ENCODE data around the gene MAPKAPK5.
"Not testable (repeated sequence)": the region's sequence is repeated elsewhere in the genome, so short reads cannot be mapped to it uniquely, and the experiment has no call there.

Gene MAPKAPK5, protein sequence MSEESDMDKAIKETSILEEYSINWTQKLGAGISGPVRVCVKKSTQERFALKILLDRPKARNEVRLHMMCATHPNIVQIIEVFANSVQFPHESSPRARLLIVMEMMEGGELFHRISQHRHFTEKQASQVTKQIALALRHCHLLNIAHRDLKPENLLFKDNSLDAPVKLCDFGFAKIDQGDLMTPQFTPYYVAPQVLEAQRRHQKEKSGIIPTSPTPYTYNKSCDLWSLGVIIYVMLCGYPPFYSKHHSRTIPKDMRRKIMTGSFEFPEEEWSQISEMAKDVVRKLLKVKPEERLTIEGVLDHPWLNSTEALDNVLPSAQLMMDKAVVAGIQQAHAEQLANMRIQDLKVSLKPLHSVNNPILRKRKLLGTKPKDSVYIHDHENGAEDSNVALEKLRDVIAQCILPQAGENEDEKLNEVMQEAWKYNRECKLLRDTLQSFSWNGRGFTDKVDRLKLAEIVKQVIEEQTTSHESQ

DNA sequence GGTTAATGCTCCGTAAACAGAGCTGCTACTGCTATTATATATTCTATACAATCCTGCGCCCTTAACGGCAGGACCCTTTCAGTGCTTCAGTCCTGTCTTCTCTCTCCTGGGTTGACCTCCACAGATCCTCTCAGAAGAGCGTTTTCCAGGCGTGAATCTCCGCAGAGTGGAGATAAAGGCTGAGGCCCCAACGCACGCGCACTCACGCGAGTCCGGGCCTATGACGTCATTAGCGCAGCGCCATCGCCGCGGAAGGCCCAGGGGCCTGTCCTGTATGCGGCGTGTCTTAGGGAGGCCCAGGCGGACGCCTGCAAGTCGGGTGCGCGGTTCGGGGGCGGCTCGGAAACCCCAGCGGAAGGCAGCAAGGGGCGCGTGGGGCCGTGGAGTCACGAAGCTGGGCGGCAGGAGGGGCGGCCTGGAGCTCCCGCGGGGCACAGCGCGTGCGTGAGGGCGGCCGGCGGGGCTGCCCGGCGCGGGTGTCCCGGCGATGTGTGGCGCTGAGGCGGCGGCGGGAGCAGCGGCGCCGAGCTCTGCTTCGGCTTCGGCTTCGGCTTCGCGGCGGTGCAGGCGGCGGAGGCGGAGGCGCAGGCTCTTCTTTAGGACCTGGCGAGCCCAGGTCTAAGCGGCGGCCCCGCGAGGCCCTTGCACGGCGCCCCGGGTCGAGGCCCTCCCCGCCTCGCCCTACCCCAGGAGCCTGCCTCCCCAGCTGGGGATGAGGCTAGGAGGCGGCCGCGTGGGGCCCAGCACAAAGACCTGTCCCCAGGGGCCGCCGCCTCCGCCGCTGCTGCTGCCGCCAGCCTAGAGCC is at the start of gene MAPKAPK5:
MAPKAPK5 (plus strand) TSS at position 479 of the 806 bp plus-strand sequence. CDS start 506 bp downstream, outside the sequence.
- DNase-seq = peak; percentile 89

DNA sequence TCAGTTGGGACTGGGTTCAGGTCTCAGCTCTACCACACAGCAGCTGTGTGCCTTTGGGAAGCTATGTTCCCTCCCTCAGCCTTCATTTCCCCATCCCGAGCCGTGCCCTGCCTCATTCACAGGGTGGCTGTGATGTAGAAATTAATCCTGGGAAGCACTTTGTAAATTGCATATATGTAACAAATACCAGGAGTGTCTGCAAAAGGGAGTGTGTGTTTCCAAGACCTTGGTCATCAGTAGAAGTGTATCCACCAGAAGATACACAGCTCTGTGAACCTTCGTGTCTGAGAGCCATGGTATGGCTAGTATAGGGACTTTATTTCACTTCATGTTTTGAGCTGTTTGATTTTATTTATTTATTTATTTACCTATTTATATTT is 49.2 kb upstream of the MAPKAPK5 start:
- DNase-seq = no peak

DNA sequence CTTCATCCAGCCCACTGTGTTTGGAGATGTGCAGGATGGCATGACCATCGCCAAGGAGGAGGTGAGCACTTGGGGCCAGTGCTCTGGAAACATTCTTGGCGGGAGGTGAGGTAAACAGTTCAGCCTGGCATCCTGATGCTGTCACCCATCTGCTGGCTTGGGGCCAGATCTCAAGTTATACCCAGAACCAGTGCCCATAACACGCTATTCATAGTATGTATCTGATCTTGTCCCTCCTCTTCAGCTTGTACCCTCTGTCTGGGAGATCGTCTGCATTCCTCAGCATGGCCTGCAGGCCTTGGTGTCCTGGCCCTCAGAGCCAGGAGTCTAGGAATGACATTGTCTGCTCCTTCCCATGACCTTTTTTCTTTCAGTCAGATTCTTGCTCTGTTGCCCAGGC is 43.8 kb upstream of the MAPKAPK5 start:
- DNase-seq = no peak

DNA sequence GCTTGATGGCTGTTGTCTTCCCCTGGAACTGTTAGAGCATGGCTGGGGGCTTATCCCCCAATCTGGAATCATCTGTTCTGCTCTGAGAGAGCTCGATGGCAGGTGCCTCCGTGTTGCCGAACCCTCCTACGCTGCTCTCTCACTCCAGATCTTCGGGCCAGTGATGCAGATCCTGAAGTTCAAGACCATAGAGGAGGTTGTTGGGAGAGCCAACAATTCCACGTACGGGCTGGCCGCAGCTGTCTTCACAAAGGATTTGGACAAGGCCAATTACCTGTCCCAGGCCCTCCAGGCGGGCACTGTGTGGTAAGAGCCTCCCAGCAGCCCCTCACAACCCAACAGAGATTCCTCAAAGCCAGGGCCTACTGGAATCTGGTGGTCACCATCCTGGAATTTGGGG is 42.3 kb upstream of the MAPKAPK5 start:
- DNase-seq = no peak

DNA sequence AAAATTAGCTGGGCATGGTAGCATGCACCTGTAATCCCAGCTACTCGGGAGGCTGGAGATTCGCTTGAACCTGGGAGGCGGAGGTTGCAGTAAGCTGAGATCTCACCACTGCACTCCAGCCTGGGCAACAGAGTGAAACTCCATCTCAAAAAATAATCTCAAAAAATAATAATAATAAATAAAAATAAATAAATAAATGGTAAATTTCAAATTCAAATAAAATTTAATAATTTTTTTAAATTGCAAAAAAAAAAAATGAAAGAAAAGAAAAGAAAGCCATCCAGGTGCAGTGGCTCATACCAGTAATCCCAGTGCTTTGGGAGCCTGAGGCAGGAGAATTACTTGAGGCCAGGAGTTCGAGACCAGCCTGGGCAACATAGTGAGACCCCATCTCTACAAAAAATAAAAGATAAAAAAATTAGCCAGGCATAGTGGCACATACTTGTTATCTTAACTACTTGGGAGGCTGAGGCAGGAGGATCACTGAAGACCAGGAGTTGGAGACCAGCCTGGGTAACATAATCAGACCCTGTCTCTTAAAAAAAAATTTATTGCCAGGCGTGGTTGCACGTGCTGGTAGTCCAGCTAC is 38.9 kb upstream of the MAPKAPK5 start:
- no peak for DNase-seq

DNA sequence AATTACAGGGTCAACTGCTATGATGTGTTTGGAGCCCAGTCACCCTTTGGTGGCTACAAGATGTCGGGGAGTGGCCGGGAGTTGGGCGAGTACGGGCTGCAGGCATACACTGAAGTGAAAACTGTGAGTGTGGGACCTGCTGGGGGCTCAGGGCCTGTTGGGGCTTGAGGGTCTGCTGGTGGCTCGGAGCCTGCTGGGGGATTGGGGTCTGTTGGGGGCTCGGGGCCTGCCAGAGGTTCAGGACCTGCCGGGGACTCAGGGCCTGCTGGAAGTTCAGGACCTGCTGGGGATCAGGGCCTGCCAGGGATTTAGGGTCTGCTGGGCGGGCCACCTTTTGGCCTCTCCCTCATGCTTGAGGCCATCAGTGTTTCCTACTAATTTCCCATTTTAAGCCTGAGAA is 38.2 kb upstream of the MAPKAPK5 start:
- DNase-seq = no peak

DNA sequence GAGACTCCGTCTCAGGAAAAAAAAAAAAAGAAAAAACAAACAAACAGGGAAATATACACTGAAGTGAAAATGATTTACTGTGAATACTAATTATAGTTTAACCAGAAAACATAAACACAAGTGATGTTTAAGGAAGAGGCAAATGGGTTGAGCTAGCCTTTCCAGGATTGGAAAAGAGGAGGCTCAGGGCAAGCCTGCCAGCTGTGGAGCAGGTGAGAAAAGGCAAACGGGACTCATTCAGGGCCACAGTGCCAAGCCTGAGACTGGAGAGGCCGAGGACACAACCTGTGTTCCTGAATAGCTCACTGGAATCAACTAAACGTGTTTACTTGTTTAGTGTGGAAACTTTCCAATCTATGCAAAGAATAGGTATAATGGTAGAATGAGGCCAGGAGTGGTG is 35.7 kb upstream of the MAPKAPK5 start:
- DNase-seq = no peak

DNA sequence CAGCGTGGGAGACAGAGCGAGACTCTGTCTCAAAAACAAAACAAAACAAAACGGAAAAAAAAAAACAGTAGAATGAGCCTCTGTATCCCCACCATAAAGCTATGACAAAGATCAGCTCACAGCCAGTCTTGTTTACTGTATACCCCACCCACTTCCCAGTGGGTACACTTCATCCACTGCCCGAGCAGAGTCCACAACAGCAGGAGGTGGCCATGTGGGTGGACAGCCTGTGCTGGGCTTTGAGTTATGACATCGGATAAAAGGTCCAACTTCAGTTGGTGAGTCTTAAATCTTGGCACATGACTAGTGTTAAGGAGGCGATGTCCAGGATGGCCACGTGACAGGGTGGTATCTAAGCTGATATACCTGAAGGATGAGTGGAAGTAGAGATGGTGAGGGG is 34.8 kb upstream of the MAPKAPK5 start:
- DNase-seq = no peak

DNA sequence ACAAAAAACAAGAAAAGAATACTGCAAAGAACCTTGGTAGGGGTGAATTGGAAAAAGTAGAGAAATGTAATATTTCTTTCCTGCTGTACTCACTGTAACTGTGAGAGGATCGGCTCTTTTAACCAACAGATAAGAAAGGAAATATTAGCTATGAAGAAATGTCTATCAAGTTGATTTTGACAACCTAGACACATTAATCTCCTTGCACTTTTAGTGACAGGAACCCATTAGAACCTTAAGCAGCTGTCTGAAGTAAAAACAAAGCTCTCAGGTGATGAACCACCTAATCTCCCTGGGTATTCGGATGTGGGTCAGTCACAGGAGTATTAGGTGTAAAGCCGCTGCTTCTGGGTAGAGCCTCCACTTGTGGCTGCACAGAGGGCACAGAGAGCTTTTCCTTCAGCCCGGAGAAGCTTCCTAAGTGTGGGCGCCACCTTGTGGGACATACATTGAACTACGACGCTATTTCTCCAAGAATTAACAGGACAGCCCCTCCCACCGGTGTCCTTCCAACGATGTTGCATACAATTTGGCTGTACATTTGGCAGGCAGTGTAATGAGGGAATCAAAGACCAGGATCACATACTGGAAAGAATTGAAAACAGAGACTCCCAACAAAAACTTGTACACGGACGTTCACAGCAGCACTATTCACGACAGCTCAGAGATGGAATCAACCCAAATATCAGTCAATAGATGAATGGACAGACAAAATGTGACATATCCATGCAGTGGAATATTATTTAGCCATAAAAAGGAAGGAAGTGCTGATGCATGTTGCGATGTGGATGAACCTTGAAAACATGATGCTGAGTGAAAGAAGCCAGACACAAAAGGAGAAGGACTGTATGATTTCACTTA is 28.9 kb upstream of the MAPKAPK5 start:
- DNase-seq = peak; percentile 74

DNA sequence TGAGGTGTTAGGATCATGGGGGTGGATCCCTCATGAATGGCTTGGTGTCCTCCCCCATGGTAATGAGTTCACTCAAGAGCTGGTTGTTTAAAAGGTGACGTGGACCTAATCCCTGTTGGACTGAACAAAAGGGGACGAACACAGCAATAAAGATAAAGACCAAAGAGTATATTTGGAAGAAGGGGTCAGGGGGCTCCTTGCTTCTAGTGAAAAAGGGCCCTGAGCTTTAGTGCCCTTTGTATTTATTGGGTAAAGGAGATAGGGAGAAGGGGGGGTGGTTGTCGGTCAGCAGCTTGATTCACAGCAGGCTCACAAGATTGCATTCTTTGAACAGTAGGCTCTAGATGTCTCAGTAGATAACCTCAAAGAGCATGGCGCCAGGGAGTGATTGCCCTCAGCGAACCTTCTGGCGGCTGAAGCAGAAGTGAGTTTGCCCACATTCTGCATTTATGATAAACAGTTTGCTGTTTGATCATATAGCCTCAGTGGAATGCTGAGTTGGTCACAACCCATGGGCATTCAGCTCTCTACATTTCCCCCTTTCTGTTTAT is 25.9 kb upstream of the MAPKAPK5 start:
- no peak for DNase-seq

DNA sequence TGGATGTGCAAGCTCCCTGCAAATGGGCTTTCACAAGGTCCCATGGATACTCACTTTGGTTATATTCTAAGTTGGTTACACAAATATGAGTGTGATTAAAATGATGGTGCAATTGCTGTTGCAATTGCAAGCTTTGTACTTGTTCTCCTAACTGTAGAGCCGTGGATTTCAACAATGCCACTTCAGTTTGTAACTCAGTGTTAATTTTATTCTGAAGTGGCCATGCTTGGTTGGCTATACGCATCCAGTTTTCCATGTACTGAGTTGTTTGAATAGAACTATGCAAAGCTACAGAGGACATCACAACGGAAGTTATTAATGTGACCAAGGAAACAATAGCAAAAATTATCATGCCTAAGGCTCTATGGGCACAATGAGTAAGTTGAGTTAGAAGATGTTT is 25.1 kb upstream of the MAPKAPK5 start:
- not testable (repeated sequence) for DNase-seq

DNA sequence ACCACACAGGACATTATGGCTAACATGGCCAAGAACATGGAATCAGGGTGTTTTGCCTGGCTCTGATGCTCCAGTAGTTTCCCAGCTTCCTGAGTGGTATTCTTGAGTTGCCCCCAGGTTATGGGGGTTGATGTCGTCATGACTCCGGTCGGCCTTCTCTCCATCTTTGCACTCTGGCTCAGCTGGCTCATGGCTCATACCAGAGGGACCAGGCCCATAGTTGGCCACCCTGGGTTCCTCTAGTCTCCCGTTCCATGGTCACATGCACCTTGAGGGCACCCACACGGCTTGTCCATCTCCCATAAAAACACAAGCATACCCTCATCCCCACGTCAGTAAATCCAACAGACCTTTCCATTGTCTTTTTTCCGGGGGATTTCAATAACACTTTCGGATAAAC is 23.7 kb upstream of the MAPKAPK5 start:
- no peak for DNase-seq

DNA sequence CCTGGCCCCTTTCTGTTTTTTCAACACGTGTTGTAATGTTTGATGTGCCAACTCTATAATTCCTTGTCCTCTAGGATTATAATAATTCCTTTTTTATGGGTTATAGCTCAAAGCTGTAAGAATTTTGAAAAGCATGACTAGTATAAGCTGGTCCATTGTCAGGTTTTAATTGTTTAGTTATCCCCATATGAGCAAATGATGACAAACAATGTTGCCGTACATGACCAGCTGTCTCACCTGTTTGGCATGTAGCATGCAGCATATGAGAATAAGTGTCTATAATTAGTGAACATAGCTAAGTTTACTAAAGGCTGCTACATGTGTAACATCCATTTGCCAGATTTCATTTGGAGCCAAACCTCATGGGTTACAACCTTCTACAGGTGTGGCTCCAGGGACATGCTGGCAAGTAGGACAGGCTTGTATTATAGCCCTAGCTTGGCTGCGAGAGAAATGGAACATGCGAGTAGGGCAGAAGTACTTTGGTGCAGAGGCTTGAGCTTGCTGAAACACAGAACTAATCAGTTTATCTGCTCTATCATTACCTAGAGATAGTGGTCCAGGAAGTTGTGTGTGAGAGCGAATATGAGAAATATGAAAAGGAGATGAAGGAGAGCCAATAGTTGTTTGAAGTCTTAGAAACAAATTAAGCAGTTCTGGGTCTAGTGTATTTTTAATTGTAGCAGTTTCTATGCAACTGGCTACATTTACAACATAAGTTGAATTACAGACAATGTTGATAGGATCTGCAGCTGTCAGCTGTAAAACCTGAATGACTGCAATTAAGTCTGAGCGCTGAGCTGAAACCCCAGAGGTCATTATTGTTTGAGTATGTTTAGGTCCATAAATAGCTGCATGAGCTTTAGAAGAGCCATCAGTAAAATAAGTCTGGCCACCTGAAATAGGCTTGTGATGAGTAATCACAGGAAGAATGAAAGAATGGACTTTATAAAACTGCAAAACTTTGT is 22.6 kb upstream of the MAPKAPK5 start:
- no peak for DNase-seq

DNA sequence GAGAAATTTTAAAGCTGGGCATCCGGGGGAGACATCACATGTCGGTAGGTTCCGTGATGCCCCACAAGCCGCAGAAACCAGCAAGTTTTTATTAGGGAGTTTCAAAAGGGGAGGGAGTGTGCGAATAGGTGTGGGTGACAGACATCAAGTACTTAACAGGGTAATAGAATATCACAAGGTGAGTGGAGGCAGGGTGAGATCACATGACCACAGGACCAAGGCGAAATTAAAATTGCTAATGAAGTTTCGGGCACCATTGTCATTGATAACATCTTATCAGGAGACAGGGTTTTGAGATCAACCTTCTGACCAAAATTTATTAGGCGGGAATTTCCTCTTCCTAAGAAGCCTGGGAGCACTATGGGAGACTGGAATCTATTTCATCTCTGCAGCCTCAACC is 21.2 kb upstream of the MAPKAPK5 start:
- not testable (repeated sequence) for DNase-seq

DNA sequence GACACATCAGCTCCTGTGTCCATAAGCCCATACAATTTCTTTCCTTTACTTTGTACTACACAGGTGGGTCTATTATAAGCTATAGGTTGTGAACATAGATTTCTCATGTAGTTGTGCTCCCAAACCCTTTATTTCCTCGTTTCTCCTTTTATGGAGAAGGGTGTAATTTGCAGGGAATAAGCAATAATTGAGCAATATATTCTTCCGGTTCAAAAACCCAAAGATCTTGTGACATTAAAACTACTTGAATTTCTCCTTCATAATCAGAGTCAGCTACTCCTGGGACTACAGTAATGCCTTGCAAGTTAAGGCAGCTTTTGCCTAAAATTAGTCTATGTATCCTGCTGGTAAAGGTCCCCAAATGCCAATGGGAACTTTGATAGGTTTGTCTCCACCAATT is 19.1 kb upstream of the MAPKAPK5 start:
- no peak for DNase-seq

DNA sequence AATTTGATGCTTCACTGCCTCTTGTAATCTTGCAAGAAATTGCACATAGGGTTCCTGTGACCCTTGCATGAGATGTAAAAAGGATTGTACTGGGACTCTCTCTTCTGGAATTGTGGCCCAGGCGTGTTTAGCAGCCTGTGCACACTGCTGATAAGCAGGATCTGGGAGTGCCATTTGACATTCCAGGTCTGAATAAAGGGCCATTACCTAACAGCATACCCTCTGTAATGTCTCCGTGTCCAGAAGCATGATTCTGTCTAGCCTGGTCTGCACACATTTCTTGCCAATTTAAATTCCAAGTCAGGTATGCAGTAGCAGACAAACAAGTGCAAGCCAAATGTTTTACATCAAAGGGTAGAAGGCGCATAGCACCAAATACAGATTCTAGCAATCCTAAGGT is 18.1 kb upstream of the MAPKAPK5 start:
- DNase-seq = no peak

DNA sequence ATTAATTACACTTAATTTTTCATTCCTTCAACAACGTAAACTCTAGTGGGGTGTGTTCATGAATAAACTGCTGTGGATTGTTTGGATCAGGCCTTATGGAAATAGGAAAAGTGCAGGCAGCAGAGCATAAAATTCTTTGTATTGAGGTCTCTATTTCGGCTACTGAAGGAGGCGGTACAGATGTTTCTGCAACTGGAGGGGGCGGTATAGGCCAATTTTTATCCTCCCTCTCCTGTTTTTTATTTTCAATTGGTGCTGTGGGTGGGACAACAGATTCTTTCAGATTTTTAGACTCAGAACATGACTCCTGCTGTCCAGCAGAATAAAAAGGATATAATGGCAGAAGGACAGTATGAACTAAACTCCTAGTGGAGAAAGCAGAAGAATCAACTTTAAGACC is 17.7 kb upstream of the MAPKAPK5 start:
- DNase-seq = not testable (repeated sequence)

DNA sequence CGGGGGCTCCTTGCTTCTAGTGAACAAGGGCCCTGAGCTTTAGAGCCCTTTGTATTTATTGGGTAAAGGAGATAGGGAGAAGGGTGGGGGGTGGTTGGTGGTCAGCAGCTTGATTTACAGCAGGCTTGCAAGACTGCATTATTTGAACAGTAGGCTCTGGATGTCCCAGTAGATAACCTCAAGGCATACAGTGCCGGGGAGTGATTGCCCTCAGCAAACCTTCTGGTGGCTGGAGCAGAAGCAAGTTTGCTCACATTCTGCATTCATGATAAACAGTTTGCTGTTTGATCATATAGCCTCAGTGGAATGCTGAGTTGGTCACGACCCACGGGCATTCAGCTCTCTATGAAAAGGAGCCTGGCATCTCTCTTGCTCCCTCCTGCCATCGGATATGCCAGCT is 16.5 kb upstream of the MAPKAPK5 start:
- no peak for DNase-seq

DNA sequence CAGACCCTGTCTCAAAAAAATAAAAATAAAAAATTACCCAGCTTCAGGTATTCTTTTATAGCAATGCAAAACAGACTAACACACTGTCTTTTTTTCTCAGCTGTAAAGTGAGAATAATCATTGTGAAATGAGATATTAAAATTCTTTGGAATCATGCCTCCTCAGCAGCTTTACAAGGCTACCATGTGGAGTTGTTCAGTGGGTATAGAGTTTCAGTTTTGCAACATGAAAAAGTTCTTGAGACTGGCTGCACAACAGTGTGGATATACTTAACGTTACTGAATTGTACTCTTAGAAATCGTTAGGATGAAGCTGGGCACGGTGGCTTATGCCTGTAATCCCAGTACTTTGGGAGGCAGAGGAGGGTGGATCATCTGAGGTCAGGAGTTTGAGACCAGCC is 15.7 kb upstream of the MAPKAPK5 start:
- no peak for DNase-seq

DNA sequence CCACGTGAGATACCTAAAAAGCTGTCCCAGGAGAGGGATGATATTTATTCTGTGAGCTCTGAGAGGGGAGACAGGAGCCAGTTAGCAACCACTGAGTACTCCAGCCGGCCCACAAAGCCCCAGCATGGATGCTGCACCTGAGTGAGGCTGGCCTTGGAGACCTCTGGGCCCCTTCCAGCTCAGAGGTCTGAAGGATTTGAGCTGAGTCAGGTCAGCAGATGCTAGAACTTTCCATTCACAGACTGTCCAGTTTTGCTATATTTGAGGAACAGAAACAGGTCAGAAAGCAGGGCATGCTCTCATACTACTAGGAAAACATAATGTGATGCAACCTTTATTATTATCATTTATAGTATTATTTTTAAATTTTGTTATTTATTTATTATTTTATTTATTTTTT is 15.0 kb upstream of the MAPKAPK5 start:
- no peak for DNase-seq

DNA sequence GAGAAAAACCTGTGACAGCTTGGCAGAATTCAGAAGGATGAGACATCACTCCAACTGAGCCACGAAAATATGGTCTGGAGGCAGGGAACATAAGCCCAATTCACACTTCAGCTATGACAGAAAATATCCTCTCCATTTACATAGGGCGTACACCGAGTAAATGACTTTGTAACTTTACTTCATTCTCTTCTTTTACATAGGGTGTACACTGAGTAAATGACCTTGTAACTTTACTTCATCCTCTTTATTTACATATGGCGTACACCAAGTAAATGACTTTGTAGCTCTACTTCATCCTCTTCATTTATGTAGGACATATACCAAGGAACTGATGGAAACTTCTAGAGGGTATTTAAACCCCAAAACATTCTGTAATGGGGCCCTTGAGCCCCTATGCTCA is 14.1 kb upstream of the MAPKAPK5 start:
- no peak for DNase-seq

Measured in amniotic stem cell (primary cell).